Measurements from ENCODE around the gene KPNA6. TPM values are rescaled to one million over a fixed set of nuclear protein-coding genes. Genes with fewer than 3 reads are reported as not detected.

KPNA6 gene
- total and polyA plus RNA-seq, 2 donors (not counting 3 experiments of a cell fraction or from before 2014, with no cell fraction given) = 22.1 to 85.6 TPM

DNA sequence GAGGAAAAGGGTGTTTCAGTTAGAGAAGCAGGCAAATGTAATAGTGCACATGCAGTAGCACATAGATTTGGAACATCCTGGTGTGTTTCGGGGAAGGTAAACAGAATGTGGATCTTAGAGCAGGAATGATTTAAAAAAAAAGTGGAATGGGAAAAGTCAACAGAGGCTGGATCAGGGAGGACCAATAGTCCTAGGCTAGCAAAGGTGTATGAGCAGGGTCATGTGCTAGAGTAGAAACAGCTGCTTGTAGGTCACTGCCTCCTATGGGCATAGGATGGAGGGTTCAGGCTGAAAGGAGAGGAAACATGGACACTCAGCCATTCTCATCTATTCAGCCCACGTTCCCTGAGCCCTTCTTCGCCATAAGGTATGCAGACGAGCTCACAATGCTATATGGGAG lies 3.7 kb upstream of the KPNA6 start:
- BruUV-seq (replicated peaks) = no TSS peak

DNA sequence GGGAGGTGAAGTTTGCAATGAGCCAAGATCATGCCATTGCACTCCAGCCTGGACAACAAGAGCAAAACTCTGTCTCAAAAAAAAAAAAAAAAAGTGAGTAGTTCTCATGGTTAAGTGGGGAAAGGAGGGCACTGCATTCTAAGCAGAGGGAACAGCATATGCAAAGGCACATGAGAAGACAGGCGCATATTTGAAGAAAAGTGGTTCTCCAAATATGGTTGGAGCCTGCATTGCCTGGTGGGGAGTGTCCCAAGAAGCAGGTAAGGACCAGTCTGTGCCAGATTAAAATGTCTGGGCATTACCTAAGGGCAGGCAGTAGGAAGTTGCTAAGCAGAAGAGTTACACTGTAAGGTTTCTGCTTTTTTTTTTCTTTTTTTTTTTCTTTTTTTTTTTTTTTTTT lies 2.5 kb upstream of the KPNA6 start:
- Histone ChIP-seq H3K27ac (ENCODE audit: insufficient read depth, low read depth, low read length) (no peak overlapping the region), H2AFZ (ENCODE audit: low read depth, low read length) (no peak overlapping the region), H3K79me2 (ENCODE audit: control insufficient read depth, insufficient read depth, low read length) (peaks cover 23% of the 10 kb centered on the region), H3K4me3 (replicated peaks in 1 of 3; ENCODE audit: insufficient read depth in 1 of 3, low read depth in 1 of 3, low read length in 3 of 3) (no peak overlapping the region), H3K4me2 (ENCODE audit: insufficient read depth, low read length) (no peak overlapping the region), H3K36me3 (ENCODE audit: control insufficient read depth in 2 of 2, extremely low read depth in 1 of 2, insufficient read depth in 2 of 2, low read length in 2 of 2) (peaks cover under 1 to 9% of the 10 kb centered on the region in 2 experiments), H3K9ac (replicated peaks; ENCODE audit: extremely low read depth, insufficient read depth, low read length) (no peak overlapping the region), H3K9me3 (replicated peaks; ENCODE audit: control insufficient read depth, insufficient read depth, low read length) (no peaks in the 10 kb centered on the region), H3K9me1 (replicated peaks; ENCODE audit: control insufficient read depth, extremely low read depth, insufficient read depth, low read length) (no peaks in the 10 kb centered on the region), H3K27me3 (ENCODE audit: control insufficient read depth in 2 of 2, insufficient read depth in 2 of 2, low read length in 2 of 2) (no peaks in the 10 kb centered on the region), H3K4me1 (ENCODE audit: control insufficient read depth, extremely low read depth, insufficient read depth, low read length) (peaks cover 17% of the 10 kb centered on the region), H4K20me1 (replicated peaks; ENCODE audit: control insufficient read depth, extremely low read depth, insufficient read depth, low read length) (no peaks in the 10 kb centered on the region)
- ChIA-PET POLR2A (no interaction called here), CTCF (interaction anchor here (1.5 kb wide), 1 partner anchor 32 kb away, joined by 3 read pairs; no protein-coding TSS in a partner anchor)
- FAIRE-seq (no peak), DNase-seq (ENCODE audit: low read depth, low spot score) (no peak)
- no TSS peak for BruUV-seq (replicated peaks)
- intact Hi-C loops (cut with micrococcal nuclease) = loop anchor here (5.0 kb wide), 1 partner anchor 287 kb away; the partner anchor contains the start of gene BSDC1
- TF ChIP-seq POLR2AphosphoS5 (IDR thresholded peaks at IDR 0.05; ENCODE audit: insufficient read depth, low read depth, low read length) (no peak), POLR2A (IDR thresholded peaks at IDR 0.05; ENCODE audit: low read depth, low read length) (no peak), FOS (IDR thresholded peaks at IDR 0.05; ENCODE audit: borderline replicate concordance, insufficient read depth, low read length) (no peak), EZH2 (IDR thresholded peaks at IDR 0.05; ENCODE audit: borderline replicate concordance, low read depth, low read length, severe bottlenecking) (no peak), GATA2 (IDR thresholded peaks at IDR 0.05; ENCODE audit: insufficient read depth, insufficient read length, low read depth, low read length) (no peak), JUN (IDR thresholded peaks at IDR 0.05; ENCODE audit: borderline replicate concordance, insufficient read depth, insufficient read length, low read depth) (no peak), MYC (IDR thresholded peaks at IDR 0.05; ENCODE audit: low read depth, low read length) (no peak)
- TF ChIP-seq, protein P1, sequence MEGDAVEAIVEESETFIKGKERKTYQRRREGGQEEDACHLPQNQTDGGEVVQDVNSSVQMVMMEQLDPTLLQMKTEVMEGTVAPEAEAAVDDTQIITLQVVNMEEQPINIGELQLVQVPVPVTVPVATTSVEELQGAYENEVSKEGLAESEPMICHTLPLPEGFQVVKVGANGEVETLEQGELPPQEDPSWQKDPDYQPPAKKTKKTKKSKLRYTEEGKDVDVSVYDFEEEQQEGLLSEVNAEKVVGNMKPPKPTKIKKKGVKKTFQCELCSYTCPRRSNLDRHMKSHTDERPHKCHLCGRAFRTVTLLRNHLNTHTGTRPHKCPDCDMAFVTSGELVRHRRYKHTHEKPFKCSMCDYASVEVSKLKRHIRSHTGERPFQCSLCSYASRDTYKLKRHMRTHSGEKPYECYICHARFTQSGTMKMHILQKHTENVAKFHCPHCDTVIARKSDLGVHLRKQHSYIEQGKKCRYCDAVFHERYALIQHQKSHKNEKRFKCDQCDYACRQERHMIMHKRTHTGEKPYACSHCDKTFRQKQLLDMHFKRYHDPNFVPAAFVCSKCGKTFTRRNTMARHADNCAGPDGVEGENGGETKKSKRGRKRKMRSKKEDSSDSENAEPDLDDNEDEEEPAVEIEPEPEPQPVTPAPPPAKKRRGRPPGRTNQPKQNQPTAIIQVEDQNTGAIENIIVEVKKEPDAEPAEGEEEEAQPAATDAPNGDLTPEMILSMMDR (IDR thresholded peaks at IDR 0.05; ENCODE audit: extremely low read depth in 1 of 2, insufficient read depth in 1 of 2, low read depth in 1 of 2, low read length in 2 of 2) = no peak
- TF ChIP-seq, protein P2, sequence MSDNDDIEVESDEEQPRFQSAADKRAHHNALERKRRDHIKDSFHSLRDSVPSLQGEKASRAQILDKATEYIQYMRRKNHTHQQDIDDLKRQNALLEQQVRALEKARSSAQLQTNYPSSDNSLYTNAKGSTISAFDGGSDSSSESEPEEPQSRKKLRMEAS (IDR thresholded peaks at IDR 0.05; ENCODE audit: insufficient read depth, insufficient read length) = no peak
- dilution Hi-C loops (cut with MboI; ENCODE audit: extremely low pct_ligation_motif_present, low sequenced_read_pairs) = no loop called here

More for the DNA sequence above, 3.7 kb upstream of the KPNA6 start:
- H4K20me1 ChIP-seq (replicated peaks; ENCODE audit: control insufficient read depth, extremely low read depth, insufficient read depth, low read length) = no peaks in the 10 kb centered on the region
- no peaks in the 10 kb centered on the region for H3K27me3 ChIP-seq (ENCODE audit: control insufficient read depth in 2 of 2, insufficient read depth in 2 of 2, low read length in 2 of 2)
- no peak overlapping the region for H3K27ac ChIP-seq (ENCODE audit: insufficient read depth, low read depth, low read length)
- CTCF ChIA-PET = interaction anchor here (1.5 kb wide), 1 partner anchor 31 kb away, joined by 3 read pairs; no protein-coding TSS in a partner anchor
- no peaks in the 10 kb centered on the region for H3K9me1 ChIP-seq (replicated peaks; ENCODE audit: control insufficient read depth, extremely low read depth, insufficient read depth, low read length)
- TF ChIP-seq EZH2 (IDR thresholded peaks at IDR 0.05; ENCODE audit: borderline replicate concordance, low read depth, low read length, severe bottlenecking) (no peak), POLR2AphosphoS5 (IDR thresholded peaks at IDR 0.05; ENCODE audit: insufficient read depth, low read depth, low read length) (no peak)
- TF ChIP-seq, protein P2 (IDR thresholded peaks at IDR 0.05; ENCODE audit: insufficient read depth, insufficient read length) = no peak
- H2AFZ ChIP-seq (ENCODE audit: low read depth, low read length) = no peak overlapping the region
- H3K9me3 ChIP-seq (replicated peaks; ENCODE audit: control insufficient read depth, insufficient read depth, low read length) = no peaks in the 10 kb centered on the region
- POLR2A ChIA-PET = no interaction called here
- dilution Hi-C loops (cut with MboI; ENCODE audit: extremely low pct_ligation_motif_present, low sequenced_read_pairs) = no loop called here
- H3K4me3 ChIP-seq (replicated peaks in 1 of 3; ENCODE audit: insufficient read depth in 1 of 3, low read depth in 1 of 3, low read length in 3 of 3) = no peak overlapping the region
- DNase-seq (ENCODE audit: low read depth, low spot score) (no peak), FAIRE-seq (no peak)
- H3K9ac ChIP-seq (replicated peaks; ENCODE audit: extremely low read depth, insufficient read depth, low read length) = no peak overlapping the region
- H3K4me2 ChIP-seq (ENCODE audit: insufficient read depth, low read length) = no peak overlapping the region
- peaks cover 17% of the 10 kb centered on the region for H3K4me1 ChIP-seq (ENCODE audit: control insufficient read depth, extremely low read depth, insufficient read depth, low read length)
- intact Hi-C loops (cut with micrococcal nuclease) = no loop called here
- peaks cover 13% of the 10 kb centered on the region for H3K79me2 ChIP-seq (ENCODE audit: control insufficient read depth, insufficient read depth, low read length)
- H3K36me3 ChIP-seq (ENCODE audit: control insufficient read depth in 2 of 2, extremely low read depth in 1 of 2, insufficient read depth in 2 of 2, low read length in 2 of 2) = peaks cover 3 to 16% of the 10 kb centered on the region in 2 experiments

Data from endothelial cell of umbilical vein (primary cell).